Choroid plexus epithelial cell (primary cell): ENCODE data around the gene GSTO1.
A peak's percentile ranks its signal among the peaks of the same experiment; 100 is the strongest.
"Not testable (repeated sequence)": the region's sequence is repeated elsewhere in the genome, so short reads cannot be mapped to it uniquely, and the experiment has no call there.

ENCODE experiments used
- DNase-seq: peaks from one replicate; pipeline ENCODE4 v3.0.0-alpha.2; 2010; ENCODE audit warnings: low read depth
- H3K4me3 ChIP-seq: 2 replicates; pipeline ENCODE4 v1.5.1; 2011; ENCODE audit warnings: low read depth, mild to moderate bottlenecking, control low read depth, low read length, moderate library complexity
- CTCF ChIP-seq: conservative IDR thresholded peaks from 2 replicates; pipeline ENCODE4 v1.5.1; 2011; ENCODE audit warnings: low read depth, mild to moderate bottlenecking, control low read depth, inconsistent platforms, low read length, moderate library complexity

GSTO1 gene

GRCh38 chr10:104235801-104236200 lies 18.9 kb upstream of the GSTO1 start:
- no peak for TF ChIP-seq CTCF
- H3K4me3 ChIP-seq = no peak overlapping the region
- DNase-seq = no peak

GRCh38 chr10:104240078-104240477 lies 14.6 kb upstream of the GSTO1 start:
- TF ChIP-seq CTCF = no peak
- no peak for DNase-seq
- no peak overlapping the region for H3K4me3 ChIP-seq

- no peak overlapping the region for H3K4me3 ChIP-seq
- no peak for TF ChIP-seq CTCF
- DNase-seq = no peak
Observed at GRCh38 chr10:104242545-104242944, 12.1 kb upstream of the GSTO1 start.

GRCh38 chr10:104243009-104243408 lies 11.7 kb upstream of the GSTO1 start:
- DNase-seq = not testable (repeated sequence)

GRCh38 chr10:104243512-104243911 lies 11.2 kb upstream of the GSTO1 start:
- DNase-seq = no peak
- TF ChIP-seq CTCF = no peak
- no peak overlapping the region for H3K4me3 ChIP-seq

More at GRCh38 chr10:104243009-104243408, 11.7 kb upstream of the GSTO1 start:
- H3K4me3 ChIP-seq = not testable (repeated sequence)

- H3K4me3 ChIP-seq = no peak overlapping the region
- DNase-seq = no peak
- TF ChIP-seq CTCF = no peak
Observed at GRCh38 chr10:104245066-104245632, 9.5 kb upstream of the GSTO1 start.

GRCh38 chr10:104246976-104247375 lies 7.7 kb upstream of the GSTO1 start:
- H3K4me3 ChIP-seq = no peak overlapping the region
- no peak for TF ChIP-seq CTCF
- DNase-seq = peak; percentile 49
